Tibial nerve (tissue), 4 donors: ENCODE results near the gene DAB1.

Source experiments
- CTCF ChIP-seq, 5 experiments: fragments of 200-600 bp in 3 of 5; fragments of 450-650 bp in 2 of 5; sonication (generic) in 3 of 5; IDR thresholded peaks; one replicate each; pipeline ENCODE4 v1.5.1; 2016 to 2019; ENCODE audit warnings: antibody characterized with exemption in 5 of 5, mild to moderate bottlenecking in 3 of 5, moderate library complexity in 2 of 5
- EP300 ChIP-seq, 2 donors: sonication (generic); formaldehyde crosslinking; IDR thresholded peaks; one replicate each; pipeline ENCODE4 v1.6.1; 2017; ENCODE audit warnings: antibody characterized with exemption in 2 of 2, mild to moderate bottlenecking in 1 of 2
- POLR2A ChIP-seq, 2 donors: fragments of 450-650 bp; IDR thresholded peaks; one replicate each; pipeline ENCODE4 v1.6.1; 2017; ENCODE audit warnings: antibody characterized with exemption in 2 of 2, mild to moderate bottlenecking in 2 of 2, moderate library complexity in 2 of 2

- TF ChIP-seq CTCF (IDR thresholded peaks at IDR 0.05) (no peak), POLR2A (IDR thresholded peaks at IDR 0.05) (no peak), EP300 (IDR thresholded peaks at IDR 0.05) (no peak)
Observed at GRCh38 chr1:57082711-57083439, 341.0 kb downstream of the DAB1 start.
